RWPE2 (cell line): Measurements from ENCODE around the gene ZNF804A.

Experiments
- ATAC-seq: fragments of 200-7000 bp; cut with Tn5 transposase; 3 replicates; pipeline ENCODE4 v1.9.1; 2021; ENCODE audit warnings: low read depth
- DNase-seq: peaks from one replicate; pipeline ENCODE4 v3.0.0-alpha.2; 2020; ENCODE audit warnings: low spot score
- H3K27ac ChIP-seq: fragments of 450-650 bp; 2 replicates; pipeline ENCODE4 v1.5.1; 2017; ENCODE audit warnings: mild to moderate bottlenecking; ENCODE audit not compliant: poor library complexity, severe bottlenecking
- H3K27me3 ChIP-seq: fragments of 250-450 bp; sonication (Bioruptor Pico); 2 replicates; pipeline ENCODE4 v1.5.1; 2021; ENCODE audit warnings: mild to moderate bottlenecking, moderate library complexity; ENCODE audit not compliant: insufficient read depth, poor library complexity, severe bottlenecking
- H3K36me3 ChIP-seq: fragments of 250-450 bp; sonication (Bioruptor Pico); 2 replicates; pipeline ENCODE4 v1.5.1; 2020; ENCODE audit warnings: low read depth, mild to moderate bottlenecking, moderate library complexity
- H3K4me1 ChIP-seq: fragments of 250-450 bp; sonication (Bioruptor Pico); 2 replicates; pipeline ENCODE4 v1.5.1; 2021; ENCODE audit warnings: mild to moderate bottlenecking, moderate library complexity; ENCODE audit not compliant: insufficient read depth, poor library complexity, severe bottlenecking
- H3K4me3 ChIP-seq: fragments of 250-450 bp; sonication (Bioruptor Pico); 2 replicates; pipeline ENCODE4 v1.5.1; 2021; ENCODE audit warnings: mild to moderate bottlenecking, moderate library complexity; ENCODE audit not compliant: severe bottlenecking
- H3K9me3 ChIP-seq: fragments of 250-450 bp; sonication (Bioruptor Pico); 2 replicates; pipeline ENCODE4 v1.5.1; 2021; ENCODE audit warnings: mild to moderate bottlenecking, moderate library complexity; ENCODE audit not compliant: severe bottlenecking
- CTCF ChIP-seq: fragments of 450-650 bp; IDR thresholded peaks from one replicate; pipeline ENCODE4 v1.5.1; 2017; ENCODE audit warnings: mild to moderate bottlenecking, moderate library complexity; ENCODE audit not compliant: poor library complexity, severe bottlenecking

ZNF804A gene

GRCh38 chr2:184780384-184780783 lies 182.1 kb downstream of the ZNF804A start:
- H3K27ac ChIP-seq: no peak overlapping the region
- DNase-seq: no peak
- ATAC-seq: no peak
- H3K4me1 ChIP-seq: no peaks in the 10 kb centered on the region
- H3K36me3 ChIP-seq: no peaks in the 10 kb centered on the region
- no peak for TF ChIP-seq CTCF
- H3K27me3 ChIP-seq: no peaks in the 10 kb centered on the region
- no peak overlapping the region for H3K4me3 ChIP-seq
- H3K9me3 ChIP-seq: no peaks in the 10 kb centered on the region

- no peak for ATAC-seq
- Histone ChIP-seq H3K4me3 (no peak overlapping the region), H3K36me3 (no peaks in the 10 kb centered on the region), H3K4me1 (no peaks in the 10 kb centered on the region), H3K27me3 (no peaks in the 10 kb centered on the region), H3K27ac (no peak overlapping the region), H3K9me3 (no peaks in the 10 kb centered on the region)
- TF ChIP-seq CTCF: no peak
- no peak for DNase-seq
Observed at GRCh38 chr2:184780944-184781343, 182.6 kb downstream of the ZNF804A start.

- Histone ChIP-seq H3K27me3 (no peaks in the 10 kb centered on the region), H3K27ac (no peak overlapping the region), H3K36me3 (no peaks in the 10 kb centered on the region), H3K9me3 (no peaks in the 10 kb centered on the region), H3K4me1 (no peaks in the 10 kb centered on the region), H3K4me3 (no peak overlapping the region)
- ATAC-seq (no peak), DNase-seq (no peak)
- TF ChIP-seq CTCF: no peak
Observed at GRCh38 chr2:184783576-184783975, 185.2 kb downstream of the ZNF804A start.

GRCh38 chr2:184793176-184793575 lies 194.8 kb downstream of the ZNF804A start:
- ATAC-seq (no peak), DNase-seq (no peak)
- Histone ChIP-seq H3K9me3 (no peaks in the 10 kb centered on the region), H3K27ac (no peak overlapping the region), H3K36me3 (no peaks in the 10 kb centered on the region), H3K4me3 (no peak overlapping the region), H3K4me1 (no peaks in the 10 kb centered on the region), H3K27me3 (no peaks in the 10 kb centered on the region)
- no peak for TF ChIP-seq CTCF

GRCh38 chr2:184799379-184799778 lies 201.1 kb downstream of the ZNF804A start:
- Histone ChIP-seq H3K4me1 (no peaks in the 10 kb centered on the region), H3K4me3 (no peak overlapping the region), H3K27ac (no peak overlapping the region), H3K27me3 (no peaks in the 10 kb centered on the region), H3K9me3 (no peaks in the 10 kb centered on the region), H3K36me3 (no peaks in the 10 kb centered on the region)
- TF ChIP-seq CTCF: no peak
- DNase-seq (no peak), ATAC-seq (no peak)
